Osteocyte (in vitro differentiated cells): Measurements from ENCODE around the gene NDST1. TPM values are rescaled to one million over a fixed set of nuclear protein-coding genes. Genes with fewer than 3 reads are reported as not detected.

Experiments
- DNase-seq: peaks from one replicate; pipeline ENCODE4 v3.0.0; 2021; ENCODE audit warnings: mixed read lengths; ENCODE audit not compliant: unreplicated experiment; ENCODE audit errors: extremely low spot score
- H3K27ac Mint-ChIP-seq: one replicate; pipeline ENCODE4 v1.8.0; 2021; ENCODE audit warnings: mild to moderate bottlenecking, mixed read lengths; ENCODE audit not compliant: unreplicated experiment
- H3K27me3 Mint-ChIP-seq: one replicate; pipeline ENCODE4 v1.8.0; 2021; ENCODE audit warnings: mixed read lengths; ENCODE audit not compliant: unreplicated experiment
- H3K36me3 Mint-ChIP-seq: one replicate; pipeline ENCODE4 v1.8.0; 2021; ENCODE audit warnings: mixed read lengths; ENCODE audit not compliant: unreplicated experiment
- H3K4me1 Mint-ChIP-seq: one replicate; pipeline ENCODE4 v1.8.0; 2021; ENCODE audit warnings: mixed read lengths; ENCODE audit not compliant: unreplicated experiment
- H3K4me3 Mint-ChIP-seq: one replicate; pipeline ENCODE4 v1.8.0; 2021; ENCODE audit warnings: mild to moderate bottlenecking, moderate library complexity, mixed read lengths; ENCODE audit not compliant: unreplicated experiment
- H3K9me3 Mint-ChIP-seq: one replicate; pipeline ENCODE4 v1.8.0; 2021; ENCODE audit warnings: mixed read lengths; ENCODE audit not compliant: unreplicated experiment
- CTCF ChIP-seq: fragments of 200-600 bp; sonication (generic); IDR thresholded peaks from 2 replicates; pipeline ENCODE4 v1.5.0; 2021; ENCODE audit warnings: antibody characterized with exemption, mild to moderate bottlenecking, moderate library complexity
- total RNA-seq: library from RNA; stranded (reverse); gene quantifications from 2 replicates; pipeline ENCODE4 v1.2.1, GENCODE V29; 2021

Gene NDST1
- total RNA-seq, 1 donor from 2014 or later, result 110 TPM

- Mint-ChIP-seq H3K27me3 (no peaks in the 10 kb centered on the region), H3K9me3 (no peaks in the 10 kb centered on the region), H3K27ac (no peak overlapping the region), H3K4me1 (peaks cover 2% of the 10 kb centered on the region), H3K4me3 (no peak overlapping the region), H3K36me3 (peaks cover 21% of the 10 kb centered on the region)
- no peak for DNase-seq
- TF ChIP-seq CTCF, result no peak
Observed at GRCh38 chr5:150551066-150551465, 43.1 kb downstream of the NDST1 start.

- no peaks in the 10 kb centered on the region for H3K27me3 Mint-ChIP-seq
- peaks cover 14% of the 10 kb centered on the region for H3K36me3 Mint-ChIP-seq
- DNase-seq, result no peak
- H3K27ac Mint-ChIP-seq, result no peak overlapping the region
- H3K4me3 Mint-ChIP-seq, result no peak overlapping the region
- peaks cover 12% of the 10 kb centered on the region for H3K4me1 Mint-ChIP-seq
- H3K9me3 Mint-ChIP-seq, result no peaks in the 10 kb centered on the region
- no peak for TF ChIP-seq CTCF
Observed at GRCh38 chr5:150553402-150553801, 45.5 kb downstream of the NDST1 start.

DNA sequence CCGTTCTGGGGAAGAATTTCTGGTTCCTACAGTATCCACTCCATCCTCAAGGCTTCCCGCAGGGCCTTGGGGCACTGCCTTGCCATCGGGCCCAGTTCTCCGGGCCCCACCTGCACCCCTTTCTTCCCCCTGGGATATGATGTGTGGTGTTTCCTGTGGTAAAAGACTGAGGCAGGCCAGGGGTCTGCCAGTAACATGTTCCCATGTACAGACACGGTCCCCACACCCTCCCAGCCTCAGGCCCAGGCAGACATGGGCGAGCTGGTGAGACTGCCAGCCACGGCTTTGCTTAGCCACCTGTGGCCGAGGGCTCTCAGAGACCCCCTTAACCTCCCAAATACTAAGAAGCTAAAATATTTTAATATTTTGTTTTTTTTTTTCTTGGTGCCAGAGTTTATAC lies 46.0 kb downstream of the NDST1 start:
- peaks cover 12% of the 10 kb centered on the region for H3K4me1 Mint-ChIP-seq
- H3K36me3 Mint-ChIP-seq, result peaks cover 14% of the 10 kb centered on the region
- no peak for DNase-seq
- H3K9me3 Mint-ChIP-seq, result no peaks in the 10 kb centered on the region
- H3K27ac Mint-ChIP-seq, result no peak overlapping the region
- TF ChIP-seq CTCF, result no peak
- H3K4me3 Mint-ChIP-seq, result no peak overlapping the region
- H3K27me3 Mint-ChIP-seq, result no peaks in the 10 kb centered on the region

- H3K4me3 Mint-ChIP-seq, result no peak overlapping the region
- no peaks in the 10 kb centered on the region for H3K9me3 Mint-ChIP-seq
- peaks cover 12% of the 10 kb centered on the region for H3K4me1 Mint-ChIP-seq
- no peak overlapping the region for H3K27ac Mint-ChIP-seq
- no peak for DNase-seq
- peaks cover 12% of the 10 kb centered on the region for H3K36me3 Mint-ChIP-seq
- H3K27me3 Mint-ChIP-seq, result no peaks in the 10 kb centered on the region
- no peak for TF ChIP-seq CTCF
Observed at GRCh38 chr5:150554857-150555256, 46.9 kb downstream of the NDST1 start.

DNA sequence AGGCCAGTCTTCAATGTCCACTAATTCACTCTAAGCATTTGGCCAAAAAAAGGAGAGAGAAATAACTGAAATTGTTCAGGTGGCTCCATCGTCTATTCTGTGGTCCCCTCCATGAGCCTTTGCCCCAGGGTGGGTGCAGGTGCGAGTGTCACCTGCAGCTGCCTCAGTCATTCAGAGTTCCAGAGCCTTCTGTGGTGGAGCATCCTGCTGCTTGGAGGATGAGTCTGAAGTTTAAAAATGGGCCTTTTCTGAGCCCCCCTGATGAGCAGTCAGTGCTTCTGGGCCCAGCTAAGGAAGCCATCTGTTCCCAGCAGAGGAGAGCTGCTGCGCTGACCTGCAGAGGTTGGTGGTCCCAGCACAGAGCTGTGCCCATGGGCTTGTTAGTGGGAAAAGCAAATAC lies 48.2 kb downstream of the NDST1 start:
- H3K36me3 Mint-ChIP-seq, result peaks cover 6% of the 10 kb centered on the region
- no peaks in the 10 kb centered on the region for H3K27me3 Mint-ChIP-seq
- no peak for TF ChIP-seq CTCF
- H3K27ac Mint-ChIP-seq, result no peak overlapping the region
- H3K9me3 Mint-ChIP-seq, result no peaks in the 10 kb centered on the region
- H3K4me3 Mint-ChIP-seq, result no peak overlapping the region
- DNase-seq, result no peak
- peaks cover 20% of the 10 kb centered on the region for H3K4me1 Mint-ChIP-seq
